ENCODE results near the gene MECR.

DNA sequence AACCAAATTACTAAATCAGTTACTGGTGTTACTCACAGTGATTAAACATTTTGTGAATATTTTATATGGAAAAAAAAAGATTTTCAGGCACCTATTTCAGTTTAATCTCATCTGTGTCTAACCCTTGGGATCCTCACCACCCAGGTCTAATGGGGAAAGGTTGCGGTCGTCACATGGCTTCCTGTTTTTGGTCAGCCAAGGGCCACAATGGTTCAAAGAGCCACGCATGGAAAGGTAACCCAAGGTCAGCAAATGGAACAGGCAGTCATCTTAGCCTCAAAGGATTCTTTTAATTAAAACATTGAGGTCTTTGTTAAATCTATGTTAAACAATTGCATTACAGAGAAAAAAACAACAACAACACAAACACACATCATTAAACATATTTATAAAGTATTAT, 71.0 kb downstream of the MECR start:
- TF ChIP-seq, protein P1, sequence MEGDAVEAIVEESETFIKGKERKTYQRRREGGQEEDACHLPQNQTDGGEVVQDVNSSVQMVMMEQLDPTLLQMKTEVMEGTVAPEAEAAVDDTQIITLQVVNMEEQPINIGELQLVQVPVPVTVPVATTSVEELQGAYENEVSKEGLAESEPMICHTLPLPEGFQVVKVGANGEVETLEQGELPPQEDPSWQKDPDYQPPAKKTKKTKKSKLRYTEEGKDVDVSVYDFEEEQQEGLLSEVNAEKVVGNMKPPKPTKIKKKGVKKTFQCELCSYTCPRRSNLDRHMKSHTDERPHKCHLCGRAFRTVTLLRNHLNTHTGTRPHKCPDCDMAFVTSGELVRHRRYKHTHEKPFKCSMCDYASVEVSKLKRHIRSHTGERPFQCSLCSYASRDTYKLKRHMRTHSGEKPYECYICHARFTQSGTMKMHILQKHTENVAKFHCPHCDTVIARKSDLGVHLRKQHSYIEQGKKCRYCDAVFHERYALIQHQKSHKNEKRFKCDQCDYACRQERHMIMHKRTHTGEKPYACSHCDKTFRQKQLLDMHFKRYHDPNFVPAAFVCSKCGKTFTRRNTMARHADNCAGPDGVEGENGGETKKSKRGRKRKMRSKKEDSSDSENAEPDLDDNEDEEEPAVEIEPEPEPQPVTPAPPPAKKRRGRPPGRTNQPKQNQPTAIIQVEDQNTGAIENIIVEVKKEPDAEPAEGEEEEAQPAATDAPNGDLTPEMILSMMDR (IDR thresholded peaks at IDR 0.05; ENCODE audit: low read depth, low read length) = no peak
- no peak for TF ChIP-seq EZH2phosphoT487 (IDR thresholded peaks at IDR 0.05; ENCODE audit: low read depth)

All from OCI-LY3 (cell line).